ENCODE data around the gene TUBB. TPM values are rescaled to one million over a fixed set of nuclear protein-coding genes. Genes with fewer than 3 reads are reported as not detected.

Gene TUBB
- total RNA-seq, 6 experiments from 2014 or later: 150 to 268 (median 241) TPM

GRCh38 chr6:30684386-30685156 is 35.6 kb upstream of the TUBB start:
- intact Hi-C loops (cut with DNase I): no loop called here
- H3K36me3 ChIP-seq: no peaks in the 10 kb centered on the region
- peak overlapping the region; percentile 70 to 76 (median 75) for H3K4me3 ChIP-seq
- peak in 1 of 4 donors; percentile 9 for ATAC-seq
- peak; percentile 66 to 77 (median 74) for DNase-seq
- TF ChIP-seq CTCF (IDR thresholded peaks at IDR 0.05) (no peak), POLR2A (IDR thresholded peaks at IDR 0.05) (no peak)
- H3K4me1 ChIP-seq: peaks cover 0 to 44% (median 19%) of the 10 kb centered on the region in 4 donors
- no peaks in the 10 kb centered on the region for H3K9me3 ChIP-seq
- WGBS (ENCODE audit: insufficient coverage, low coverage, low lambda C conversion rate, missing lambda C conversion rate): 14% methylated on average over 12 of the region's 21 CpGs
- peak overlapping the region; percentile 87 to 96 (median 89) for H3K27ac ChIP-seq
- H3K27me3 ChIP-seq: no peaks in the 10 kb centered on the region

DNA sequence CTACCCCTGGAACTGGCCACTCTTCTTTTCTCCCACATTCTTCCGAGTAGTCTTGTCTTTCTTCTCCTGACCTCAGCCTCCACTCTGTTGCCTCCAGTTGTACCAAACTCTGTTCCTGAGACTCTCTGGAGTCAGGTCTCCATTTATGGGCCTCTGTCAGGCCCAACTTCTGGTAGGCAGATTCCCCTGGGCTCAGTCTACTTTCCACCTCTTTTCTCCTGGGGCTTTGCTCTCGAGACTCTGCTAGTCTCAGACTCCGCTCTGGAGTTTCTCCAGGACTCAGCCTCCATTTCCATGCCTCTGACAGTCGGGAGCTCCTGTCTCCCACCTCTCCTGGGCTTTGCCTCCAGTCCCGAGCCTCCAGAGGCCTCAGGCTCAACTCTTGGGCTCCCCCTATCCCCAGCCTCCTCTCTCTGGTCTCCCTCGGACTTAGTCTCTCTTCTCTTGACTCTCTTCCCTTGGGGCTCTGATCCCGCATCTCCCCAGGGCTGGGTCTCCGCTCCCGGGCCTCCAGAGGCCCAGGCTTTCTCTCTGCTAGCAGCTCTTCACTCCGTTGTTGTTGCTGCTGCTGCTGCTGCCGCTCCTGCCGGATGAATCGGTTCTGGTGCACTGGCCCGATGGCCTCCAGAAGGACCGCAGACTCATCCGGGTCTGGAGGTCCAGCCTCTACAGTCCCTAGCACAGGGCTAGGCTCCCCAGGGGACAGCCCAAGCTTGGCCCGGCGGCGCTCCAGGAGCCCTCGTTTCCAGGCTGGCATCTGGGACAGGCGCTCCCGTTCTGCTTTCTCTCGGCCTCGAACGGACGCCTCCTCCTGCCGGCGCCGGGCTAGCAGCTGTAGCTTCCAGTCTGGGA is 34.8 kb upstream of the TUBB start:
- intact Hi-C loops (cut with DNase I): no loop called here
- Histone ChIP-seq H3K9me3 (no peaks in the 10 kb centered on the region), H3K4me3 (peak overlapping the region; percentile 70 to 76 (median 75)), H3K4me1 (peaks cover 0 to 43% (median 18%) of the 10 kb centered on the region in 4 donors), H3K27me3 (no peaks in the 10 kb centered on the region), H3K36me3 (no peaks in the 10 kb centered on the region), H3K27ac (peak overlapping the region; percentile 87 to 96 (median 89))
- 35% methylated on average over 22 of the region's 29 CpGs for WGBS (ENCODE audit: insufficient coverage, low coverage, low lambda C conversion rate, missing lambda C conversion rate)
- TF ChIP-seq CTCF (IDR thresholded peaks at IDR 0.05) (peak in 1 of 4 donors; percentile 8), POLR2A (IDR thresholded peaks at IDR 0.05) (no peak)
- DNase-seq (peak in 1 of 3 donors; percentile 62), ATAC-seq (no peak)

DNA sequence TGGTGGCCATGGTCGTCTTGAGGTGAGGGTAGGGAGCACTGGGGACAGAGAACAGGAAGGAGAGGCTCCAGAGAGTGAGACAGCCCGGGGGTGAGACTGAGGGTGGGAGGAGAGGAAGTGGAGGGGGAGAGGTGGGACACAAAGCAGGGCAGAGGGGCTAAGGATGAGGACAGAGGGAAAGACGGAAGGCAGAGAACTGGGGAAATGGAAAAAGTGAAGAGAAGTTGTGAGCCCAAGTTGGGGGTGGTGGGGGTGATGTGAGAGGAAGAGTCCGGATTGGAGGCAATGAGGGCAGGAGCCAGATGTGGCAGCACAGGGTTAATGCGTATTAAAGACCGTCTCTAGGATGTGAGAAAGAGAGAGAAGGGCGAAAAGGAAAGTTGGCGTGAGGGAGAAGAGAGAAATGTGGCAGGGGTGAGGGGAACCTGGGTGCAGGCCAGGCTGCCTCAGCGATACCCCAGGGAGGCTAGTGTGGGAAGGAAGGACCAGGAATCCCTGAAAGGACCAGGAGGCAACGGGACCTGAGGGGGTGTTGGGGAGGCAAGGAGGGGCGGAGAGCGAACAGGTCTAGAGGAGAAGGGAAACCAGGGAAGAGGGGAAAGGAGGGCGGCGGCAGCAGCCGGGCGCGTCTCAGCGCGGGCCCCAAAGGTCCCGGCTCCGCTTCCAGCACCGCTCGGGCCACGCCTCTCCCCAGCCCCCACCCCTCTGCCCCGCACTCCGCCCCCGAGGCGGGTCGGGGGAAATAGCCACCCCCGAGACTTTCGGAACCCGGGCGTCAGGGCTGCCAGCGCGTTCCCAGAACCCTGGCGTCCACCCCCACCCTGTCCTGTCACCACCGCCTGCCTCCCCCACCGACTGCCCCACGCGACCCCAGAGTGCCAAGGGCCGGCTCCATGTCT is 33.9 kb upstream of the TUBB start, which contains the start of gene PPP1R18:
PPP1R18 (minus strand) TSS at position 637 of the 899 bp plus-strand sequence; CDS start at position 10, 627 bp downstream.
- H3K27me3 ChIP-seq: no peaks in the 10 kb centered on the region
- 7% methylated on average over 10 of the region's 41 CpGs for WGBS (ENCODE audit: insufficient coverage, low coverage, low lambda C conversion rate, missing lambda C conversion rate)
- no peaks in the 10 kb centered on the region for H3K9me3 ChIP-seq
- H3K4me1 ChIP-seq: peaks cover 0 to 35% (median 17%) of the 10 kb centered on the region in 4 donors
- TF ChIP-seq CTCF (IDR thresholded peaks at IDR 0.05) (no peak), POLR2A (IDR thresholded peaks at IDR 0.05) (no peak)
- intact Hi-C loops (cut with DNase I): no loop called here
- H3K4me3 ChIP-seq: peak within 1 kb of the TSS; percentile 70 to 76 (median 75)
- no peaks in the 10 kb centered on the region for H3K36me3 ChIP-seq
- peak; percentile 90 to 92 (median 90) for DNase-seq
- peak within 1 kb of the TSS; percentile 87 to 96 (median 89) for H3K27ac ChIP-seq
- ATAC-seq: peak; percentile 57 to 73 (median 62)

All from right lobe of liver (tissue), 6 donors.